AG04449 (cell line): ENCODE data around the gene ALPK3.

Source experiments
- CTCF ChIA-PET: fragments of 350-600 bp; formaldehyde crosslinking; extraction: SDS; loops from one replicate; lab custom pipeline; 2021; ENCODE audit warnings: antibody characterized with exemption; lab: Yijun Ruan, JAX
- POLR2A ChIA-PET: fragments of 400-600, 350-600 bp; formaldehyde crosslinking; extraction: SDS; loops from one replicate; lab custom pipeline; 2020; ENCODE audit warnings: antibody characterized with exemption, inconsistent platforms; lab: Yijun Ruan, JAX
- DNase-seq: peaks from one replicate; pipeline ENCODE4 v3.0.0-alpha.2; 2010; ENCODE audit warnings: low read depth, low spot score
- H3K4me3 ChIP-seq: 2 replicates; pipeline ENCODE4 v1.5.1; 2011; ENCODE audit warnings: low read depth, mild to moderate bottlenecking, control low read depth, low read length
- TF ChIP-seq, protein P1 (sequence below): IDR thresholded peaks from one replicate; pipeline ENCODE4 v1.5.1; 2011; ENCODE audit warnings: mild to moderate bottlenecking, moderate library complexity, low read length, control low read depth, inconsistent platforms; ENCODE audit not compliant: insufficient read depth; ENCODE audit errors: missing control alignments

The ALPK3 gene

DNA sequence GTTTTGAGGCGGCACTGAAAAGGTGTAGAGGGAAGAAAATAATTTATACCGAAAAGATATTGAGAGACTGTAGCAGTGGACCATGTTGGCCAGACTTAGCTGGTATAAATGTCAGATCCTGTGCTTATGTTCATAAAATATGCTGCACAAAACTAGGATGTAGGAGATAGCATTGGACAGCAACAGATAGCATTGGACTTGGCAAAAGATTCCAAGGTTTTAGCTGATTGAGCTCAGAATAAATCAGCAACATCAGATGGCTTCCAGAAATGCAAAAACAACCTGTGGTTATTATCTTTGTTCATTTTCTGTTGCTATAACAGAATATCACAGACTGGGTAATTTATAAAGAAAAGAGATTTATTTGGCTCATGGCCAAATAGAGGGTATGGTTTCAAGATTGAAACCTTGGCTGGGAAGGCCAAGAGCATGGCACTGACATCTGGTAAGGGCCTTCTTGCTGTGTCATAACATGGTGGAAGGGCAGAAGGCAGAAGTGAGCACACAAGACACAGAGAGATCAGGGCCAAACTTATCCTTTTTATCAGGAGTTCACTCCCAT, 102.0 kb downstream of the ALPK3 start:
- TF ChIP-seq, protein P1, sequence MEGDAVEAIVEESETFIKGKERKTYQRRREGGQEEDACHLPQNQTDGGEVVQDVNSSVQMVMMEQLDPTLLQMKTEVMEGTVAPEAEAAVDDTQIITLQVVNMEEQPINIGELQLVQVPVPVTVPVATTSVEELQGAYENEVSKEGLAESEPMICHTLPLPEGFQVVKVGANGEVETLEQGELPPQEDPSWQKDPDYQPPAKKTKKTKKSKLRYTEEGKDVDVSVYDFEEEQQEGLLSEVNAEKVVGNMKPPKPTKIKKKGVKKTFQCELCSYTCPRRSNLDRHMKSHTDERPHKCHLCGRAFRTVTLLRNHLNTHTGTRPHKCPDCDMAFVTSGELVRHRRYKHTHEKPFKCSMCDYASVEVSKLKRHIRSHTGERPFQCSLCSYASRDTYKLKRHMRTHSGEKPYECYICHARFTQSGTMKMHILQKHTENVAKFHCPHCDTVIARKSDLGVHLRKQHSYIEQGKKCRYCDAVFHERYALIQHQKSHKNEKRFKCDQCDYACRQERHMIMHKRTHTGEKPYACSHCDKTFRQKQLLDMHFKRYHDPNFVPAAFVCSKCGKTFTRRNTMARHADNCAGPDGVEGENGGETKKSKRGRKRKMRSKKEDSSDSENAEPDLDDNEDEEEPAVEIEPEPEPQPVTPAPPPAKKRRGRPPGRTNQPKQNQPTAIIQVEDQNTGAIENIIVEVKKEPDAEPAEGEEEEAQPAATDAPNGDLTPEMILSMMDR: no peak
- ChIA-PET POLR2A (interaction anchor here (0.6 kb wide), 1 partner anchor 21 kb away, joined by 5 read pairs; no protein-coding TSS in a partner anchor), CTCF (interaction anchor here (0.8 to 1.1 kb wide), 2 partner anchors 10 to 12 kb away, joined by 3 read pairs; no protein-coding TSS in a partner anchor)
- H3K4me3 ChIP-seq: no peak overlapping the region
- DNase-seq: no peak

DNA sequence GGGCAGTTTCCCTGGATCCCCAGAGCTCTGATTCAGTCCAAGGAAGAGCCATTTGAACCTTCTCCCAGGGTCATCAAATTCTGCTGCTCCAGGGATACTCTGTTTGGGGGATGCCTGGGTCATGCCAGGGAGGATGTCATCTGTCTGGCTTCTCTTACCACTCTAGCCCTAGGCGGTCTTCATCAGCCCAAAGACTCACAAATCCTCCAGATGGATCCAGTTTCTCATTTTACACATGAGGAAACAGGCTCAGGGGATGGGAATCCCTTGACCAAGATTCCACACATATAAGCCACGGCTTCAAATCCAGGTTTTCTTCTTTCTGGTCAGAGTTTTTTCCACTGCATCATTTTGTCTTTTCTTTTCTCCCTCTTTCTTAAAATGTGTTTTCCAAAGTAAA, 104.0 kb downstream of the ALPK3 start:
- DNase-seq: no peak
- H3K4me3 ChIP-seq: no peak overlapping the region
- CTCF ChIA-PET: interaction anchor here (1.0 kb wide), 1 partner anchor 123 kb away, joined by 3 read pairs; no protein-coding TSS in a partner anchor
- TF ChIP-seq, protein P1: no peak
- POLR2A ChIA-PET: no interaction called here

DNA sequence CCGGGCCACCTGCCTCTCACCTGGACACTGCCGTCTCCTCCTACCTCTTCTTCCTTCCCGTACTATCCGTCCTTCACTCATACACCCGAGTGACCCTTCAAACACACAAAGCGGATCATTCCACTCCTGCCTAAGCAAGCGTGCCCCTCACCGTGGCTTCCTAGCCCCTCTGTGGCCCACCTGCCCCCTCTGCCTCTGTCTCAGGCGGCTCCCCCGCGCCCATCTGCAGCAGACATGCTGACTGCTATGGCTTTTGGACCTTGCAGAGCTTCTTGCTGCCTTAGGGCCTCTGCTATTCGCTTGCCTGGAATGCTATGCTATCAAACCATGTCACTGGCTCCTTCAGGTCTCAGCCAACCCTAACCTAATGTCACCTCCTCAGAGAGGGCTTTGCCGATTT, 105.4 kb downstream of the ALPK3 start:
- ChIA-PET POLR2A (no interaction called here), CTCF (interaction anchor here (0.9 kb wide), 1 partner anchor 323 kb away, joined by 4 read pairs; no protein-coding TSS in a partner anchor)
- H3K4me3 ChIP-seq: no peak overlapping the region
- DNase-seq: no peak
- TF ChIP-seq, protein P1: no peak
